ENCODE data around the gene CACNA1C.

CACNA1C gene

DNA sequence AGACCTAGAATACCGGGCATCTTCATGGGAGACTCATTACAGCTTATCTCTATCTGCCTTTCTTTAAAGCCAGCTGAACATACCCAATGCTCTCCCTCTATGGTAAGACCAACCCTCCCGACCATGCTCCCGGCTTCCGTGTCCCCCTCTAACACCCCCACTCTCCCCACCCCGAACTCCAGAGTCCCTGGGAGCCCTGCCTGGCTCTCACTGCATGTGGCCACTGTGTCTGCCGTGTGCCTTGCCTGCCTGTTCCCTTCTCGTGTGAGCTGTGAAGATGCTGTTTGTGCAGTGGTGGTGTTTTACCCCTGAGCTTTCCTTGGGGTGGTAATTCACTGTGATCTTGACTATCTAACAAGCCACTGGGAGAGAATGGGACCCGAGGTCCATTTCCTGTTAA, 595.6 kb downstream of the CACNA1C start:
- no peak overlapping the region for H3K4me3 Mint-ChIP-seq
- H3K4me1 Mint-ChIP-seq = peaks cover under 1% of the 10 kb centered on the region
- H3K27ac Mint-ChIP-seq = no peak overlapping the region
- H3K27me3 Mint-ChIP-seq = peaks cover 63% of the 10 kb centered on the region
- CTCF ChIA-PET = no interaction called here
- no peaks in the 10 kb centered on the region for H3K9me3 Mint-ChIP-seq
- no peaks in the 10 kb centered on the region for H3K36me3 Mint-ChIP-seq
- no peak for DNase-seq

DNA sequence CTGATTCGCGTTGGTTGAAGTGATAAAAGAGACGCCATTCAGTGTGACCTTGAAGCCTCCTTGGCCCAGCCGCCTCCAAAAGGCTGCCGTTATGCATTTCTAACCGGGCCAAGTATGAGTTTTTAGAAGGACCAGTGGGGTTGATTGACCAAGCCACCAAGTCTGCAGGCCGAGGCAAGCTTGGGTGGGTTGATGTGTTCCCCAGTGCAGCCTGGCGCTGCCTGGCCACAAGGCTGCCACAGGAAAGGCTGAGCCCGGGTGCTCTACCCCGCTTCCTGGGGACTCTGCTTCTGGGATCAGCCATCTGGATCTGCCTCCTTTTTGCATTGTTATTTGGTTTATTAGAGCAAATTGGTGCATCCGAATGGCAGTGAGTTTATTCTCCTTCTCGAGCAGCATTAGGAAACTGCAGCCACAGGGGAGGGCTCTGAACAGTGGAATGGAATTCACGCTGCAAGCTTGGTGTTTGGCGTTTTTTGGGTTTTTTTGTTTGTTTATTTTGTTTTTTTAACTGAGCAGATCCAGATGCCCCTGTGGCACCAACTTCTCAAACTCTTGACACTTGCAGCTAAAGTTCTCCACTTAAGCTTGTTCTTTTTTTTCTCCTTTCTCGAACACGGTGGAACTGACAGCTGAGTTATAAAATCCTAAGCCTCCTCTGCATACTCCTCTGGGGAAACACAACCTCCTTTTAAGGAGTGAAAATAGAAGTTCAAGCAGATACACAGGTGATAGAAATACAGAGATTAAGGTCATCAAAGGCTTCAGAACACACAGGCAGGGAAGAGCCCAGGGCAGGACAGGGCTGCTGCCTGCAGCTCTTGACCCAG, 596.6 kb downstream of the CACNA1C start:
- no peaks in the 10 kb centered on the region for H3K9me3 Mint-ChIP-seq
- no peak overlapping the region for H3K27ac Mint-ChIP-seq
- CTCF ChIA-PET = no interaction called here
- H3K4me3 Mint-ChIP-seq = no peak overlapping the region
- H3K4me1 Mint-ChIP-seq = no peaks in the 10 kb centered on the region
- DNase-seq = no peak
- no peaks in the 10 kb centered on the region for H3K36me3 Mint-ChIP-seq
- peaks cover 55% of the 10 kb centered on the region for H3K27me3 Mint-ChIP-seq

GRCh38 chr12:2650261-2651067, 597.7 kb downstream of the CACNA1C start:
- no peaks in the 10 kb centered on the region for H3K36me3 Mint-ChIP-seq
- H3K27ac Mint-ChIP-seq = no peak overlapping the region
- no peaks in the 10 kb centered on the region for H3K4me1 Mint-ChIP-seq
- H3K27me3 Mint-ChIP-seq = peaks cover 45% of the 10 kb centered on the region
- DNase-seq = no peak
- CTCF ChIA-PET = no interaction called here
- H3K9me3 Mint-ChIP-seq = no peaks in the 10 kb centered on the region
- no peak overlapping the region for H3K4me3 Mint-ChIP-seq

DNA sequence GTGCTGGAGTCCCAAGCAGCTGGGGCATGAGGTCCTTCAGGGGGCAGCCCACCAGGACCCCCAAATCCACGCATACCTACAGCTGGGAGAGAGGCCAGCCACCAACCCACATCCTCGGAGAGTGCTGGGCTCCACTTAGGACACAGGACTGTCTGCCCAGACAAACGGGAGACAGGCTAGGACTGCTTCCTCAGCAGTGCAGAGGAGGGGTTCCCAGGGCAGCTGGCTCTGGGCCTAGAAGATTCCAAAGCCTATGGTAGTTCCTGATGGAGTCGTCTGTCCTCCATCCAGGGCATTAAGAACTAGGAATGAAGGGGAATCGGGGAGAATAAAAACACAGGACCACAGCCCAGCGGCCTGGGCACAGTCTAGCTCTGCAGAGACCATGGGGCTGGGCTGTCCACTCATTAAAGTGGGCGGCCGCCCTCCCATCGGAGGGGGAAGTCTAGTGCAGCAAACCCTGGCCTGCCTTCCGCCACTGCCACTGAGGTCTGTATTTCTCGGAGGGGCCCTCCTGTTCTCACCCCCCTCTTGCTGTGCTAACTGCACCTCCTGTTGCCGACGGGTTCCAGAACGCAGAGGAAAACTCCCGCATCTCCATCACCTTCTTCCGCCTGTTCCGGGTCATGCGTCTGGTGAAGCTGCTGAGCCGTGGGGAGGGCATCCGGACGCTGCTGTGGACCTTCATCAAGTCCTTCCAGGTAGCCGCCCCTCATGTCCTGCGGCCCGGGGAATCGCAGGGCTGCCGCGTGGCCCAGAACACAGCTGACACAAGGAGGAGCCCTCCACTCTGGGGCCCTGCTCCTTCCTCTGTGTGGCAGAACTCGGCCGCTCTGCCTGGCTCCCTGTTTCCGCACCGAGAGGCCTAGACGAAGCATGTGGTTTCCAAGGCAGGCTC, 598.5 kb downstream of the CACNA1C start:
- H3K36me3 Mint-ChIP-seq = no peaks in the 10 kb centered on the region
- no peaks in the 10 kb centered on the region for H3K9me3 Mint-ChIP-seq
- no peaks in the 10 kb centered on the region for H3K4me1 Mint-ChIP-seq
- CTCF ChIA-PET = no interaction called here
- no peak overlapping the region for H3K4me3 Mint-ChIP-seq
- no peak for DNase-seq
- H3K27me3 Mint-ChIP-seq = peaks cover 36% of the 10 kb centered on the region
- H3K27ac Mint-ChIP-seq = no peak overlapping the region

DNA sequence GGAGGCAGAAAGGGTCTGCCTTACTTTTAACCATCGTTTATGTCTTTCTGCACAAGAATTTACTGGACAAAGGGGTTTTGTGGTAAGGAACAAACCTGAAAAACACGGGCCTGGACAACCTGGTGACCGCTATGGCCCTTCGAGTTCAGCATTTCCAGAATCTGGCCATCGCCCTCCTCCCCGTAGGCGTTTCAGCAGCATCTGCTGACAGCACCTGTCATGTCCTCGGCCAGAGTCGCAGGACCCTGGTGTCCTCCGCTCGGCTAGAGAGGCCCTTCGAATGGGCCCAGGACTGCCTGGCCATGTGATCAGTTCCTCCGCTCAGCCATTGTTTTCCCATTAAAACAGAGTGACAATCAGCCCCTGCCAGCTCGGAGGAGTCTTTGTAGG, 599.2 kb downstream of the CACNA1C start:
- no peaks in the 10 kb centered on the region for H3K9me3 Mint-ChIP-seq
- peaks cover 30% of the 10 kb centered on the region for H3K27me3 Mint-ChIP-seq
- DNase-seq = no peak
- CTCF ChIA-PET = no interaction called here
- H3K4me1 Mint-ChIP-seq = no peaks in the 10 kb centered on the region
- no peaks in the 10 kb centered on the region for H3K36me3 Mint-ChIP-seq
- no peak overlapping the region for H3K27ac Mint-ChIP-seq
- no peak overlapping the region for H3K4me3 Mint-ChIP-seq

DNA sequence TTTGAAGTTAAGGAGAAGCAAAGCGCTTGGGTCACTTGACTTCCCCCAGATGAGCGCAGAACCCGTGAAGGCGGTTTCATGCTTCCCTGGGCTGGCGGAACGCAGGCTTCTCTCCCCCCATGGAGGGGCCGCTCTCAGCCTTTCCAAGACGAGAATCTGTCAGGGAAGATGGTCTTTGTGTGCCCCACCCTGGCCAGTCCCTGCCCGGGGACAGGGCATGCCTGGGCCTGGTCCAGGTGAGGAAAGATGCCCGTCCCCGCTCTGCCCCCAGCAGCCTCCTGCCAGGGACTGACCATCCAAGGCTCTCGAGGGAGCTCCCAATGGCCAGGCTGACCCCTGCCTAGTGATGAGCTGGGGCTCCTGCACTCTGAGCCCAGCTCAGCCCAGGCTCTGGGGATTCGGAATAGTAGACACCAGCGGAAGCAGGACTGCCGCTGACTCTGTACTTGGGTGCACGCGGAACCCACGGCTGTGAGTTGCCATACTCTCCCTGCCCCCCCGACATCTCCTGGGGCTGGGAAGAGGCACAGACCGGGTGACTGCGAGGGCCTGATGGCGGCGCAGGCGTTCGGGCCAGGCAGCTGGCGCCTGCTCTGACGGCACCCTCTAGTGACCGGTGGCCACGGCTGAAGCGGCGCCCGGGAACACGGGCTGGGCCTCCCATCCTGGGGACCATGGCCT, 599.8 kb downstream of the CACNA1C start:
- H3K4me3 Mint-ChIP-seq = no peak overlapping the region
- CTCF ChIA-PET = no interaction called here
- DNase-seq = no peak
- peaks cover 26% of the 10 kb centered on the region for H3K27me3 Mint-ChIP-seq
- no peaks in the 10 kb centered on the region for H3K9me3 Mint-ChIP-seq
- no peaks in the 10 kb centered on the region for H3K36me3 Mint-ChIP-seq
- no peak overlapping the region for H3K27ac Mint-ChIP-seq
- H3K4me1 Mint-ChIP-seq = no peaks in the 10 kb centered on the region

DNA sequence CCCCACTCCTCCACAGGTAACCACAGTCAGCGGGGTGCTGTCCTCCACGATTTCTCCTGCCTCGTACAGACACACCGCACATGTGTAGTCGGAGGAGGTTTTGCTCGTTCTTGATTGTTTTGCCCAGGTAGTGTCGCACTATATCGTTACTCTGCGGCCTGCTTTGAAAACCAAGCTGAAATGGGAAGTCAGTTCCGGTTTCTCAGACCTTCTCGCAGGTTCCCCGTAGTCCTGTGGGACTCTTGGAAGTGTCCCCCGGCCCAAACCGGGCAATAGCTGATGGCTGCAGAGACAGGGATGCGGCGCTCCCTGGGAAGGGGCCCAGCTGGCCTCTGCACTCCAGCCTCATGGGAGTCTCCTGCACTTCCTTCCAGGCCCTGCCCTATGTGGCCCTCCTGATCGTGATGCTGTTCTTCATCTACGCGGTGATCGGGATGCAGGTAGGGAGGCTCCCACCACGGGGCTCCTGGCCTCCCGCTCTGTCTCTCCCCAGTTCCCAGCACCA, 600.7 kb downstream of the CACNA1C start:
- Mint-ChIP-seq H3K4me3 (no peak overlapping the region), H3K4me1 (no peaks in the 10 kb centered on the region), H3K9me3 (no peaks in the 10 kb centered on the region), H3K27ac (no peak overlapping the region), H3K27me3 (peaks cover 23% of the 10 kb centered on the region), H3K36me3 (no peaks in the 10 kb centered on the region)
- CTCF ChIA-PET = no interaction called here
- DNase-seq = no peak

DNA sequence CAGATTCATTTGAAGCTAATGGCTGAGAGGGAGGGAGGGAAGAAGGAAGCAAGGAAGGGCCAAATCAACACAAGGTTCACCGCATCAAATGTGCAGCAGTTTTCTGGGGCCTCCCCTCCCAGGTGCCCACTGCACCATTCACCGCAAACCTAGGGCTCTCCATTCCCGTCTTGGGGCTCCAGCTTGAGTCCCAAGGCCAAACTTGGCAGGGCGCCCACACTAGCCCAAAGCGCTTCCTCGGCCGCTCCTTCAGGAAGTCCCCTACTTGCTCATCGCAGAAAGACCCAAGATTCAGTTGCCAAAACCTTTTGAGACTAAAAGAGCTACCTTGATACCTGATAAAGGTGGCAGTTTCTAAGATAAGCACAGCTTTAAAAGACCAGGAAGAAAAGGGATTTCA, 601.5 kb downstream of the CACNA1C start:
- peaks cover 19% of the 10 kb centered on the region for H3K27me3 Mint-ChIP-seq
- no peaks in the 10 kb centered on the region for H3K9me3 Mint-ChIP-seq
- no peak for DNase-seq
- no peak overlapping the region for H3K27ac Mint-ChIP-seq
- H3K4me1 Mint-ChIP-seq = no peaks in the 10 kb centered on the region
- H3K4me3 Mint-ChIP-seq = no peak overlapping the region
- CTCF ChIA-PET = no interaction called here
- no peaks in the 10 kb centered on the region for H3K36me3 Mint-ChIP-seq

DNA sequence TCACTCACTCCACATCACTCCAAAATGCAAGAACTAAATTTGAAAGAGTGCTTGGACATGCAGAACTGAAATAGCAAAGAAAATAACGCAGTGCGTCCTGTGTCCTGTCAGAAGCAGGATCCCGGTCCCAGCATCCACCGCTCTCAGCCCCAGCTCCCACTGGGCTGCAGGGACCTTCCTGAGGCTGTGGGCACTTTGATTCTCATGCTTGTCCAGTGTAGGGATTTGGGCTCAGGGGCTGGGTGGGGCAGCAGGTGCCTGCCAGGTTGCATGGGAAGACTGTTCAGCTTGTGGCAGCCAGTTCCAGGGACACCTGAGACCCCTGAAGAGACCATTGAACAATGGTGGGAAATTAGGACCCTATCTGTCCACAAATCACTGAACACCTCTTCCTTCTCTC, 602.0 kb downstream of the CACNA1C start:
- no peak for DNase-seq
- Mint-ChIP-seq H3K9me3 (no peaks in the 10 kb centered on the region), H3K36me3 (no peaks in the 10 kb centered on the region), H3K4me3 (no peak overlapping the region), H3K4me1 (no peaks in the 10 kb centered on the region), H3K27ac (no peak overlapping the region), H3K27me3 (peaks cover 20% of the 10 kb centered on the region)
- CTCF ChIA-PET = no interaction called here

GRCh38 chr12:2662524-2662923, 609.7 kb downstream of the CACNA1C start:
- Mint-ChIP-seq H3K4me3 (no peak overlapping the region), H3K4me1 (no peaks in the 10 kb centered on the region), H3K27ac (no peak overlapping the region), H3K36me3 (no peaks in the 10 kb centered on the region), H3K27me3 (peaks cover 4% of the 10 kb centered on the region), H3K9me3 (no peaks in the 10 kb centered on the region)
- CTCF ChIA-PET = no interaction called here
- no peak for DNase-seq

DNA sequence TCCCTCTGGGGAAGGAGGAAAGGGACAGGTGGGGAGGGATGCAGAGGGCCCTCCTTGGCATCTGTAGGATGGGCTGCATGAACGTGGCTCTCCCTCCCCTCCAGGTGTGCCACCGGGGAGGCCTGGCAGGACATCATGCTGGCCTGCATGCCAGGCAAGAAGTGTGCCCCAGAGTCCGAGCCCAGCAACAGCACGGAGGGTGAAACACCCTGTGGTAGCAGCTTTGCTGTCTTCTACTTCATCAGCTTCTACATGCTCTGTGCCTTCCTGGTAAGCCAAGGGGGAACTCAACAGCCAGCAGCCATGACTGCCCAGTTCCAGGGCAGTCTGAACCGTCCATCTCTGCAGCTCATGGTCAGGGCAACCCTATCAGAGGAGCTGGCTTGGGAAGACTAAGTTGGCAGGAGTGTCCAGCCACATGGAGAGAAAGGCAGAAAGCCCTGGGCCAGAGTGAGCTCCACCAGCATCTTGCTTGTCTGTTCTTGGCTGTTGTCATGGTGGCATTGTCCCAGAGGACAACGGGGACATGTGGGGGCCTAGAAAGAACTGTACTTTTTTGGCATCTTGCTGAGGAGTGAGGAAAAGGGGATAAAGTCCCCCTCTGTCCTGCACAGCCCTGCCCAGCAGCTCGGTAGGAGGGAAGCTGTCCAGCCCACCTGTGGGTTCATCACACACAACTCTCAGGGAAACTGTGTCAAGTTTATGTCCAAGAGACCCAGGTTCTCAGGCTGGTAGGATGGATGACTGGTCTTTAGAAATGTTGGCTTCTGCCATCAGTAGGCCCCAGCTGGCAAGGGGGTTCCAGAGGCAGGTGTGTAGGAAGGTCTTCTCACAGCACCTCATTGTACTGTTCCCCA, 612.2 kb downstream of the CACNA1C start:
- CTCF ChIA-PET = no interaction called here

GRCh38 chr12:2666411-2666810, 613.6 kb downstream of the CACNA1C start:
- Mint-ChIP-seq H3K4me3 (no peak overlapping the region), H3K9me3 (no peaks in the 10 kb centered on the region), H3K27ac (no peak overlapping the region), H3K4me1 (no peaks in the 10 kb centered on the region), H3K27me3 (no peaks in the 10 kb centered on the region), H3K36me3 (no peaks in the 10 kb centered on the region)
- no peak for DNase-seq
- CTCF ChIA-PET = no interaction called here

More for the DNA sequence above, 612.2 kb downstream of the CACNA1C start:
- DNase-seq = no peak
- no peak overlapping the region for H3K4me3 Mint-ChIP-seq
- H3K36me3 Mint-ChIP-seq = no peaks in the 10 kb centered on the region
- no peaks in the 10 kb centered on the region for H3K4me1 Mint-ChIP-seq
- no peaks in the 10 kb centered on the region for H3K9me3 Mint-ChIP-seq
- H3K27me3 Mint-ChIP-seq = peaks cover 1% of the 10 kb centered on the region
- H3K27ac Mint-ChIP-seq = no peak overlapping the region

- Mint-ChIP-seq H3K4me1 (no peaks in the 10 kb centered on the region), H3K27me3 (no peaks in the 10 kb centered on the region), H3K36me3 (no peaks in the 10 kb centered on the region), H3K4me3 (no peak overlapping the region), H3K9me3 (no peaks in the 10 kb centered on the region), H3K27ac (no peak overlapping the region)
- DNase-seq = no peak
- CTCF ChIA-PET = no interaction called here
These were observed 614.1 kb downstream of the CACNA1C start for GRCh38 chr12:2666846-2667245.
